H9 (cell line): ENCODE results near the gene ACAD8. TPM values are rescaled to one million over a fixed set of nuclear protein-coding genes. Genes with fewer than 3 reads are reported as not detected.

Experiments
- DNase-seq: peaks from one replicate; pipeline ENCODE4 v3.0.0-alpha.2; 2017
- H2AFZ ChIP-seq: one replicate; pipeline ENCODE4 v1.6.1; 2013; ENCODE audit warnings: mild to moderate bottlenecking, low read length, control low read depth, moderate library complexity
- H2AK5ac ChIP-seq: 2 replicates; pipeline ENCODE4 v1.6.1; 2013; ENCODE audit warnings: low read length, control low read depth, mixed read lengths; ENCODE audit not compliant: insufficient read length
- H2BK120ac ChIP-seq: one replicate; pipeline ENCODE4 v1.6.1; 2013; ENCODE audit warnings: low read depth, mild to moderate bottlenecking, low read length, control low read depth, inconsistent platforms; ENCODE audit not compliant: poor library complexity, severe bottlenecking
- H2BK12ac ChIP-seq: 2 replicates; pipeline ENCODE4 v1.6.1; 2013; ENCODE audit warnings: low read length, control low read depth, mixed read lengths, low read depth; ENCODE audit not compliant: insufficient read length
- H2BK15ac ChIP-seq: 2 replicates; pipeline ENCODE4 v1.6.1; 2013; ENCODE audit warnings: low read depth, low read length, control low read depth
- H2BK20ac ChIP-seq: one replicate; pipeline ENCODE4 v1.6.1; 2013; ENCODE audit warnings: low read depth, mild to moderate bottlenecking, low read length, control low read depth, inconsistent platforms; ENCODE audit not compliant: poor library complexity, severe bottlenecking
- H2BK5ac ChIP-seq: 2 replicates; pipeline ENCODE4 v1.6.1; 2013; ENCODE audit warnings: low read length, control low read depth, mixed read lengths; ENCODE audit not compliant: insufficient read length
- H3K14ac ChIP-seq: 2 replicates; pipeline ENCODE4 v1.6.1; 2013; ENCODE audit warnings: low read length, control low read depth; ENCODE audit not compliant: insufficient read depth
- H3K18ac ChIP-seq: 2 replicates; pipeline ENCODE4 v1.6.1; 2013; ENCODE audit warnings: low read depth, mild to moderate bottlenecking, mixed read lengths, low read length, control low read depth; ENCODE audit not compliant: insufficient read length
- H3K23ac ChIP-seq: 2 replicates; pipeline ENCODE4 v1.6.1; 2013; ENCODE audit warnings: low read length, control low read depth, mixed read lengths, low read depth; ENCODE audit not compliant: insufficient read length
- H3K23me2 ChIP-seq: 2 replicates; pipeline ENCODE4 v1.6.1; 2013; ENCODE audit warnings: low read depth, mild to moderate bottlenecking, mixed read lengths, low read length, control low read depth; ENCODE audit not compliant: insufficient read length, poor library complexity, severe bottlenecking
- H3K27ac ChIP-seq: 2 replicates; pipeline ENCODE4 v1.5.1; 2013; ENCODE audit warnings: low read length, control low read depth, mixed read lengths, low read depth; ENCODE audit not compliant: insufficient read length
- H3K27me3 ChIP-seq: 2 replicates; pipeline ENCODE4 v1.6.1; 2013; ENCODE audit warnings: low read length, control low read depth, inconsistent platforms; ENCODE audit not compliant: insufficient read depth
- H3K4ac ChIP-seq: 2 replicates; pipeline ENCODE4 v1.6.1; 2013; ENCODE audit warnings: low read depth, mild to moderate bottlenecking, control low read depth, inconsistent platforms, low read length, moderate library complexity
- H3K4me1 ChIP-seq: 2 replicates; pipeline ENCODE4 v1.6.1; 2013; ENCODE audit warnings: low read length, control low read depth, inconsistent platforms; ENCODE audit not compliant: insufficient read depth
- H3K4me2 ChIP-seq: 2 replicates; pipeline ENCODE4 v1.6.1; 2013; ENCODE audit warnings: low read length, control low read depth, mixed read lengths; ENCODE audit not compliant: insufficient read length, insufficient read depth
- H3K56ac ChIP-seq: 2 replicates; pipeline ENCODE4 v1.6.1; 2013; ENCODE audit warnings: low read depth, mild to moderate bottlenecking, mixed read lengths, low read length, control low read depth; ENCODE audit not compliant: insufficient read length
- H3K79me1 ChIP-seq: 2 replicates; pipeline ENCODE4 v1.6.1; 2013; ENCODE audit warnings: low read depth, mild to moderate bottlenecking, moderate library complexity, low read length, control low read depth, inconsistent platforms; ENCODE audit not compliant: insufficient read depth, poor library complexity, severe bottlenecking
- H3K79me2 ChIP-seq: 2 replicates; pipeline ENCODE4 v1.6.1; 2013; ENCODE audit warnings: low read length, control low read depth, inconsistent platforms; ENCODE audit not compliant: insufficient read depth
- H3K9ac ChIP-seq: 2 replicates; pipeline ENCODE4 v1.6.1; 2013; ENCODE audit warnings: low read length, control low read depth, mixed read lengths; ENCODE audit not compliant: insufficient read length; ENCODE audit errors: extremely low read depth
- H3K9me3 ChIP-seq: one replicate; pipeline ENCODE4 v1.6.1; 2013; ENCODE audit warnings: low read depth, low read length, inconsistent platforms; ENCODE audit not compliant: control insufficient read depth
- H3T11ph ChIP-seq: one replicate; pipeline ENCODE4 v1.6.1; 2013; ENCODE audit warnings: mild to moderate bottlenecking, low read length, control low read depth, inconsistent platforms
- H4K20me1 ChIP-seq: one replicate; pipeline ENCODE4 v1.6.1; 2013; ENCODE audit not compliant: control insufficient read depth, insufficient read length, insufficient read depth
- H4K5ac ChIP-seq: 2 replicates; pipeline ENCODE4 v1.6.1; 2013; ENCODE audit warnings: low read depth, mild to moderate bottlenecking, mixed read lengths, low read length, control low read depth; ENCODE audit not compliant: insufficient read length
- H4K8ac ChIP-seq: replicated peaks from 2 replicates; pipeline ENCODE4 v1.6.1; 2013; ENCODE audit warnings: low read length, control low read depth, mixed read lengths, low read depth; ENCODE audit not compliant: insufficient read length
- H4K91ac ChIP-seq: 2 replicates; pipeline ENCODE4 v1.6.1; 2013; ENCODE audit warnings: low read depth, mild to moderate bottlenecking, moderate library complexity, mixed read lengths, low read length, control low read depth; ENCODE audit not compliant: insufficient read length
- H3K27ac Mint-ChIP-seq, 3 experiments: 2 replicates in 2 of 3; 3 replicates in 1 of 3; pipeline ENCODE4 v1.8.0; 2020 to 2021; ENCODE audit warnings: mixed read lengths in 3 of 3, mild to moderate bottlenecking in 1 of 3, moderate library complexity in 1 of 3
- H3K27me3 Mint-ChIP-seq: 2 replicates; pipeline ENCODE4 v1.8.0; 2021; ENCODE audit warnings: low read depth, mild to moderate bottlenecking, moderate library complexity, mixed read lengths
- H3K36me3 Mint-ChIP-seq, 3 experiments: 2 replicates in 2 of 3; 3 replicates in 1 of 3; pipeline ENCODE4 v1.8.0; 2020 to 2021; ENCODE audit warnings: low read depth in 3 of 3, mixed read lengths in 3 of 3; ENCODE audit not compliant: insufficient read depth in 1 of 3
- H3K4me1 Mint-ChIP-seq, 2 experiments: 2 replicates each; pipeline ENCODE4 v1.8.0; 2020; ENCODE audit warnings: mixed read lengths in 2 of 2
- H3K4me3 Mint-ChIP-seq, 2 experiments: 2 replicates in 1 of 2; 3 replicates in 1 of 2; pipeline ENCODE4 v1.8.0; 2020 to 2021; ENCODE audit warnings: mild to moderate bottlenecking in 2 of 2, mixed read lengths in 2 of 2, moderate library complexity in 1 of 2
- H3K9me3 Mint-ChIP-seq, 2 experiments: 2 replicates in 1 of 2; 3 replicates in 1 of 2; pipeline ENCODE4 v1.8.0; 2020; ENCODE audit warnings: mild to moderate bottlenecking in 2 of 2, mixed read lengths in 2 of 2, moderate library complexity in 1 of 2
- WGBS: extraction: QIAGEN DNeasy Blood & Tissue Kit; methylation state at CpG from one replicate; pipeline ENCODE4 v1.1.7; 2013; ENCODE audit warnings: missing lambda C conversion rate, low lambda C conversion rate, mixed read lengths; ENCODE audit not compliant: insufficient read length; ENCODE audit errors: extremely low coverage; 5-methylcytosine and 5-hydroxymethylcytosine counted together
- total RNA-seq: library from RNA; stranded (reverse); gene quantifications from 2 replicates; pipeline ENCODE4 v1.2.1, GENCODE V29; 2021
- TF ChIP-seq, protein P1 (sequence below): fragments of 200-600 bp; sonication (generic); conservative IDR thresholded peaks from 3 replicates; pipeline ENCODE4 v1.8.0; 2021; ENCODE audit warnings: antibody characterized with exemption, mild to moderate bottlenecking

ACAD8 gene
- total RNA-seq, 1 experiment from 2014 or later = 46.8 TPM

DNA sequence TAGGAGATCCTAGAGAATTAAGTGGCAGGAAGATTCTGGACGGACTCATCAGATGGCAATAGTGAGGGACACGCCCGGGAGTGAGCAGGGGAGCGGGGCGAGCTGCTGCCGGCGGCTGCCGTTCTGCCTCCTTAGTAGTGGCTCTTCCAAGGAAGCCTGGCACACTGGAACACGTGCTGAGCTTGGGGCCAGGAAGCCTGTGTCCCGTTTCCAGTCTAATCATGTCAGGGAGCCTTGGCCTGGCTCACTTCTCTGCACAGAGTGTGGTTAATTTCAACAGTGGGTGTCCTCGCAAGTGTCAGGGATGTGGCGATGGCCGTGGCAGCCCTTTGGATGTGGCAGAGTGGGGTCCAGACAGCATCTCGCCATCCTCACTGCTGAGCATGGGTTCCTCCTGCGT is 39.3 kb downstream of the ACAD8 start:
- TF ChIP-seq, protein P1, sequence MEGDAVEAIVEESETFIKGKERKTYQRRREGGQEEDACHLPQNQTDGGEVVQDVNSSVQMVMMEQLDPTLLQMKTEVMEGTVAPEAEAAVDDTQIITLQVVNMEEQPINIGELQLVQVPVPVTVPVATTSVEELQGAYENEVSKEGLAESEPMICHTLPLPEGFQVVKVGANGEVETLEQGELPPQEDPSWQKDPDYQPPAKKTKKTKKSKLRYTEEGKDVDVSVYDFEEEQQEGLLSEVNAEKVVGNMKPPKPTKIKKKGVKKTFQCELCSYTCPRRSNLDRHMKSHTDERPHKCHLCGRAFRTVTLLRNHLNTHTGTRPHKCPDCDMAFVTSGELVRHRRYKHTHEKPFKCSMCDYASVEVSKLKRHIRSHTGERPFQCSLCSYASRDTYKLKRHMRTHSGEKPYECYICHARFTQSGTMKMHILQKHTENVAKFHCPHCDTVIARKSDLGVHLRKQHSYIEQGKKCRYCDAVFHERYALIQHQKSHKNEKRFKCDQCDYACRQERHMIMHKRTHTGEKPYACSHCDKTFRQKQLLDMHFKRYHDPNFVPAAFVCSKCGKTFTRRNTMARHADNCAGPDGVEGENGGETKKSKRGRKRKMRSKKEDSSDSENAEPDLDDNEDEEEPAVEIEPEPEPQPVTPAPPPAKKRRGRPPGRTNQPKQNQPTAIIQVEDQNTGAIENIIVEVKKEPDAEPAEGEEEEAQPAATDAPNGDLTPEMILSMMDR = no peak
- no peak overlapping the region for H2AK5ac ChIP-seq
- H3K23ac ChIP-seq = no peak overlapping the region
- Mint-ChIP-seq H3K4me3 (no peak overlapping the region), H3K4me1 (peaks cover 12 to 14% of the 10 kb centered on the region in 2 experiments), H3K27ac (peak overlapping the region in 1 of 3 experiments; percentile 41; a peak in 2 of 7 replicates), H3K9me3 (no peaks in the 10 kb centered on the region), H3K36me3 (peaks cover 9 to 32% (median 20%) of the 10 kb centered on the region in 3 experiments; a peak in 6 of 7 replicates), H3K27me3 (no peaks in the 10 kb centered on the region)
- no peak overlapping the region for H3T11ph ChIP-seq
- H3K4ac ChIP-seq = no peak overlapping the region
- H2BK20ac ChIP-seq = no peak overlapping the region
- H3K9me3 ChIP-seq = no peaks in the 10 kb centered on the region
- H3K79me2 ChIP-seq = no peaks in the 10 kb centered on the region
- H3K23me2 ChIP-seq = no peaks in the 10 kb centered on the region
- no peak overlapping the region for H3K4me2 ChIP-seq
- H3K27me3 ChIP-seq = no peaks in the 10 kb centered on the region
- no peak overlapping the region for H3K9ac ChIP-seq
- H3K56ac ChIP-seq = no peak overlapping the region
- no peak overlapping the region for H2BK120ac ChIP-seq
- DNase-seq = no peak
- no peak overlapping the region for H4K91ac ChIP-seq
- no peaks in the 10 kb centered on the region for H4K20me1 ChIP-seq
- no peak overlapping the region for H2BK5ac ChIP-seq
- H3K27ac ChIP-seq = no peak overlapping the region
- H2AFZ ChIP-seq = no peak overlapping the region
- no peaks in the 10 kb centered on the region for H3K79me1 ChIP-seq
- H3K14ac ChIP-seq = no peak overlapping the region
- H3K18ac ChIP-seq = no peak overlapping the region
- no peaks in the 10 kb centered on the region for H3K4me1 ChIP-seq
- no peak overlapping the region for H4K5ac ChIP-seq
- H4K8ac ChIP-seq = no peak overlapping the region
- no CpG with 5 or more reads among the region's 15 CpGs for WGBS
- no peak overlapping the region for H2BK15ac ChIP-seq
- H2BK12ac ChIP-seq = no peak overlapping the region
